ENCODE measurements around the gene ABCA3.

Gene ABCA3

GRCh38 chr16:2343211-2343610, 2.7 kb upstream of the ABCA3 start:
- Histone ChIP-seq H3K36me3 (ENCODE audit: insufficient read depth, low read length) (no peaks in the 10 kb centered on the region), H2AFZ (ENCODE audit: low read length) (no peak overlapping the region)
- no peak for TF ChIP-seq CTCF (IDR thresholded peaks at IDR 0.05; ENCODE audit: low read length)
- TF ChIP-seq EZH2 (IDR thresholded peaks at IDR 0.05; ENCODE audit: borderline replicate concordance, low read length) = no peak

GRCh38 chr16:2341456-2342447, 1.2 kb upstream of the ABCA3 start:
- no peaks in the 10 kb centered on the region for H3K9me2 ChIP-seq (ENCODE audit: low read depth, low read length)
- H2AFZ ChIP-seq (ENCODE audit: low read length) = no peak overlapping the region
- no peak overlapping the region for H3K4me2 ChIP-seq (ENCODE audit: low read length)
- H3K27me3 ChIP-seq (ENCODE audit: insufficient read depth, low read length) = no peaks in the 10 kb centered on the region; the same call in 1 of the 2 replicates
- H3K36me3 ChIP-seq (ENCODE audit: insufficient read depth, low read length) = no peaks in the 10 kb centered on the region
- H3K9me3 ChIP-seq (ENCODE audit: low read length) = no peaks in the 10 kb centered on the region
- no peak overlapping the region for H3K4me3 ChIP-seq (ENCODE audit: low read depth, low read length, poor library complexity, severe bottlenecking)
- peaks cover 4% of the 10 kb centered on the region for H3K4me1 ChIP-seq (ENCODE audit: insufficient read depth, low read length, severe bottlenecking)
- H3K27ac ChIP-seq (ENCODE audit: low read depth, low read length, poor library complexity, severe bottlenecking) = no peak overlapping the region
- no peaks in the 10 kb centered on the region for H3F3A ChIP-seq (ENCODE audit: insufficient read depth, low read length)
- no peaks in the 10 kb centered on the region for H3K79me2 ChIP-seq (ENCODE audit: insufficient read depth, low read length)
- no peak for TF ChIP-seq CTCF (IDR thresholded peaks at IDR 0.05; ENCODE audit: low read length)
- TF ChIP-seq EZH2 (IDR thresholded peaks at IDR 0.05; ENCODE audit: borderline replicate concordance, low read length) = no peak
- H4K20me1 ChIP-seq (ENCODE audit: insufficient read depth, low read length) = no peaks in the 10 kb centered on the region
- H3K9ac ChIP-seq (ENCODE audit: low read length) = no peak overlapping the region

More at GRCh38 chr16:2343211-2343610, 2.7 kb upstream of the ABCA3 start:
- H3K79me2 ChIP-seq (ENCODE audit: insufficient read depth, low read length) = no peaks in the 10 kb centered on the region
- H3K4me3 ChIP-seq (ENCODE audit: low read depth, low read length, poor library complexity, severe bottlenecking) = no peak overlapping the region
- H3K9me2 ChIP-seq (ENCODE audit: low read depth, low read length) = no peaks in the 10 kb centered on the region
- H3K4me1 ChIP-seq (ENCODE audit: insufficient read depth, low read length, severe bottlenecking) = peaks cover 4% of the 10 kb centered on the region
- no peak overlapping the region for H3K4me2 ChIP-seq (ENCODE audit: low read length)
- no peaks in the 10 kb centered on the region for H3K27me3 ChIP-seq (ENCODE audit: insufficient read depth, low read length)
- H4K20me1 ChIP-seq (ENCODE audit: insufficient read depth, low read length) = no peaks in the 10 kb centered on the region
- no peak overlapping the region for H3K27ac ChIP-seq (ENCODE audit: low read depth, low read length, poor library complexity, severe bottlenecking)
- no peak overlapping the region for H3K9ac ChIP-seq (ENCODE audit: low read length)
- H3F3A ChIP-seq (ENCODE audit: insufficient read depth, low read length) = no peaks in the 10 kb centered on the region
- no peaks in the 10 kb centered on the region for H3K9me3 ChIP-seq (ENCODE audit: low read length)

- H3F3A ChIP-seq (ENCODE audit: insufficient read depth, low read length) = no peaks in the 10 kb centered on the region
- H3K36me3 ChIP-seq (ENCODE audit: insufficient read depth, low read length) = no peaks in the 10 kb centered on the region
- H3K9me2 ChIP-seq (ENCODE audit: low read depth, low read length) = no peaks in the 10 kb centered on the region
- no peaks in the 10 kb centered on the region for H4K20me1 ChIP-seq (ENCODE audit: insufficient read depth, low read length)
- H3K27ac ChIP-seq (ENCODE audit: low read depth, low read length, poor library complexity, severe bottlenecking) = no peak overlapping the region
- H2AFZ ChIP-seq (ENCODE audit: low read length) = no peak overlapping the region
- no peaks in the 10 kb centered on the region for H3K9me3 ChIP-seq (ENCODE audit: low read length)
- no peaks in the 10 kb centered on the region for H3K79me2 ChIP-seq (ENCODE audit: insufficient read depth, low read length)
- H3K4me2 ChIP-seq (ENCODE audit: low read length) = peak overlapping the region; percentile 71
- H3K27me3 ChIP-seq (ENCODE audit: insufficient read depth, low read length) = no peaks in the 10 kb centered on the region; the same call in 1 of the 2 replicates
- peak overlapping the region; percentile 62 for H3K4me3 ChIP-seq (ENCODE audit: low read depth, low read length, poor library complexity, severe bottlenecking)
- peaks cover 4% of the 10 kb centered on the region for H3K4me1 ChIP-seq (ENCODE audit: insufficient read depth, low read length, severe bottlenecking)
- TF ChIP-seq CTCF (IDR thresholded peaks at IDR 0.05; ENCODE audit: low read length) = peak; percentile 22; the same call in 1 of the 2 replicates
- no peak for TF ChIP-seq EZH2 (IDR thresholded peaks at IDR 0.05; ENCODE audit: borderline replicate concordance, low read length)
- peak overlapping the region; percentile 46; the same call in 1 of the 2 replicates for H3K9ac ChIP-seq (ENCODE audit: low read length)
These were observed 725 bp downstream of the ABCA3 start for GRCh38 chr16:2339521-2340484.

All from OCI-LY1 (cell line).